IPS-11a (cell line): Measurements from ENCODE around the gene DOCK6.

ENCODE experiments used
- H3K4me3 ChIP-seq: one replicate; pipeline ENCODE4 v1.5.1; 2013; ENCODE audit warnings: low read depth, low read length, control low read depth

Gene DOCK6, protein sequence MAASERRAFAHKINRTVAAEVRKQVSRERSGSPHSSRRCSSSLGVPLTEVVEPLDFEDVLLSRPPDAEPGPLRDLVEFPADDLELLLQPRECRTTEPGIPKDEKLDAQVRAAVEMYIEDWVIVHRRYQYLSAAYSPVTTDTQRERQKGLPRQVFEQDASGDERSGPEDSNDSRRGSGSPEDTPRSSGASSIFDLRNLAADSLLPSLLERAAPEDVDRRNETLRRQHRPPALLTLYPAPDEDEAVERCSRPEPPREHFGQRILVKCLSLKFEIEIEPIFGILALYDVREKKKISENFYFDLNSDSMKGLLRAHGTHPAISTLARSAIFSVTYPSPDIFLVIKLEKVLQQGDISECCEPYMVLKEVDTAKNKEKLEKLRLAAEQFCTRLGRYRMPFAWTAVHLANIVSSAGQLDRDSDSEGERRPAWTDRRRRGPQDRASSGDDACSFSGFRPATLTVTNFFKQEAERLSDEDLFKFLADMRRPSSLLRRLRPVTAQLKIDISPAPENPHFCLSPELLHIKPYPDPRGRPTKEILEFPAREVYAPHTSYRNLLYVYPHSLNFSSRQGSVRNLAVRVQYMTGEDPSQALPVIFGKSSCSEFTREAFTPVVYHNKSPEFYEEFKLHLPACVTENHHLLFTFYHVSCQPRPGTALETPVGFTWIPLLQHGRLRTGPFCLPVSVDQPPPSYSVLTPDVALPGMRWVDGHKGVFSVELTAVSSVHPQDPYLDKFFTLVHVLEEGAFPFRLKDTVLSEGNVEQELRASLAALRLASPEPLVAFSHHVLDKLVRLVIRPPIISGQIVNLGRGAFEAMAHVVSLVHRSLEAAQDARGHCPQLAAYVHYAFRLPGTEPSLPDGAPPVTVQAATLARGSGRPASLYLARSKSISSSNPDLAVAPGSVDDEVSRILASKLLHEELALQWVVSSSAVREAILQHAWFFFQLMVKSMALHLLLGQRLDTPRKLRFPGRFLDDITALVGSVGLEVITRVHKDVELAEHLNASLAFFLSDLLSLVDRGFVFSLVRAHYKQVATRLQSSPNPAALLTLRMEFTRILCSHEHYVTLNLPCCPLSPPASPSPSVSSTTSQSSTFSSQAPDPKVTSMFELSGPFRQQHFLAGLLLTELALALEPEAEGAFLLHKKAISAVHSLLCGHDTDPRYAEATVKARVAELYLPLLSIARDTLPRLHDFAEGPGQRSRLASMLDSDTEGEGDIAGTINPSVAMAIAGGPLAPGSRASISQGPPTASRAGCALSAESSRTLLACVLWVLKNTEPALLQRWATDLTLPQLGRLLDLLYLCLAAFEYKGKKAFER (N-terminal part only)

DNA sequence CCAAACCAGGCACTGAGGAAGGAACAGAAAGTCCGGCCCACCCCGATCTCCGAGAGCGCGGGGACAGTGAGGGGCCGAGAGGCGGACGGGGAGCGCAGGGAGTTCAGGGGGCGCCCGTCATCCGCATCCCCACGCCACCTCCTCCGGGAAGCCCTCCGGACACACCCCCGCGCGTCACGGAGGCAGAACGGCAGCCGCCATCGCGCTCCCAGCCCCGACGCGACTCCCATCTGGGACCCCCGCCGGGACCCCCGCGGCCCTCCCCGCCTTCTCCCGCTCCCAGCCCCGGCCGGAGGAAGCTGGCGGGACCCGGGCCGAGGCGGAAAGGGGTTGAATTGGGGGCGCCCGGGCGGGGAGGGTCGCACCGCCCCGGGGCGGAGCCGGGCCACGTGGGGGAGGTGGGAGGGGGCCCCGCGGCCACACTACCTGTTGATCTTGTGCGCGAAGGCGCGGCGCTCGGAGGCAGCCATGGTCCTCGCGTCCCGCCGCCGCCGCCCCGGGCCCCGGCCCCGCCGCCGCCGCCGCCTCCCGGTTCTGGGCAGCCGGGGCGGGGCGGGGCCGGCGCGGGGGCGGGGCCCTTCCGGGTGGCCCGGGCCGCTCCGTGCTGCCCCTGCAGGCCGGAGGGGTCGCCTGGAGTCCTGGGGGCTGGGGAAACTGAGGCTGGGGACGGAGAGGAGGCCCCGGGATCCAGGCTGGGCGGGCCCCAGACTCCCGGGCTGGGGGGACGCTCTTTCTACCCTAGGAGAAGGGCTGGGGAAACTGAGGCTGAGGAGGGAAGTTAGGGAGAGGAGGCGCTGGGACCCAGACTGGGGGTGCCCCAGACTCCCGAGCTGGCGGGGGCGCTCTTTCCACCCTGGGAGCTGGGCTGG lies at the start of gene DOCK6:
DOCK6 (minus strand) TSS at position 554 of the 869 bp plus-strand sequence; CDS start at position 470, 84 bp downstream.
- H3K4me3 ChIP-seq, result peak within 1 kb of the TSS; percentile 66

DNA sequence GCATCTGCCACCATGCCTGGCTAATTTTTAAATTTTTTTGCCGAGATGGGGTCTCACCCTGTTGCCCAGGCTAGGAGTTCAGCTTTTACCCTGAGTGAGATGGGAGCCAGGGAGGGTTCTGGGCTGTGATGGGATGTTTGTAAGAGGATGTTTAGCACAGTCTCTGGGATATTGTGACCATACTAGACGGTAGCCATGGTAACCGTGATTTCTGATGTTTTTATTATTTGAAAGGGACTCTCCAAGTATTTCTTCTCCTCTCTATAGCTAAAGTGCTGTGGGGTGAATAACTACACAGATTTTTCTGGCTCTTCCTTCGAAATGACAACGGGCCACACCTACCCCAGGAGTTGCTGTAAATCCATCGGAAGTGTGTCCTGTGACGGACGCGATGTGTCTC lies 44.0 kb upstream of the DOCK6 start:
- H3K4me3 ChIP-seq, result no peak overlapping the region

GRCh38 chr19:11304936-11305335 lies 42.6 kb upstream of the DOCK6 start:
- no peak overlapping the region for H3K4me3 ChIP-seq

GRCh38 chr19:11300811-11301120 lies 38.4 kb upstream of the DOCK6 start:
- H3K4me3 ChIP-seq, result no peak overlapping the region

GRCh38 chr19:11299946-11300810 lies 37.9 kb upstream of the DOCK6 start:
- no peak overlapping the region for H3K4me3 ChIP-seq

DNA sequence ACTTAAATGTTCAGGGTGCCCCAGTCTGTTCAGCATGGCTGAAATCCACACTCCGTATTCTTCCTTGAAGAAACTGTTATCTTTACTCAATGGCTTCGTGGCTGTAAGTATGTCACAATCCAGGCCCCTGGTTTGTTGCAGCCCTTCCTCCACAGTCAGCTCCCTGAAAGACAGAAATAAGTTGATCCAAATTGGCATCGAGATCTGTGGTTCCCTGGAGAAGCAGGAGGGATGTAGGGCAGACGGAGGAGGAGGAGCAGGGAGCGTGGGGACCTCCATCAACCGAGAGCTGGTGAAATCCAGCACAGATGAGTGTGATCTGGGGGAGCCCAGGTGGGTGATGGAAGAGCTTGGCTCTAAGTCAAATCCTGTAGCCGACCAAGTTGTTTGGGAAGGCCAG lies 33.9 kb upstream of the DOCK6 start:
- no peak overlapping the region for H3K4me3 ChIP-seq

DNA sequence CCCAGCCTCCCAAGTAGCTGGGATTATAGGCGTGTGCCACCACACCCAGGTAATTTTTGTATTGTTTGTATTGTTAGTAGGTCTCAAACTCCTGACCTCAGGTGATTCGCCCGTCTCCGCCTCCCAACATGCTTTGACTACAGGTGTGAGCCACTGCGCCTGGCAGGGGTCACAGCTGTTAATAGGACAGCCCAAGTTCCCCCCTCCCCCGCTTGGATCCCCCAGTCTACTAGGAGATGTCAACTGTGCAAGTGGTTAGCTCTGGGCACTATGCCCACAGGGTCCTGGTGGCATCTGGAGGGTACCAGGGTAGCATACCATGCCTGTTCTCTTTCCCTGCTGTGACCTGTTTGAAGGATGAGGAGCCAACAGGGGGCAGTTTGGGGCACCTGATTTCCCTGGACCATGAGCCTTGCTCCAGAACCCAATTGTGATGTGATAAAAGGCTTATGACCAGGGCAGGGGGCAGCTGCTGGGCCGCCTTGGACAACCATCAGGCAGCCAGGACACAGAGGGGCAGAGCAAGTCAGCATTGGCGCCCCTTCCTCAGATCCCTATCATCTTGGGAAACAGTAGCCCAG lies 33.4 kb upstream of the DOCK6 start, which contains the start of gene TSPAN16:
TSPAN16 (plus strand) TSS at position 496 of the 581 bp plus-strand sequence. CDS start 138 bp downstream, outside the sequence.
- no peak within 1 kb of the TSS for H3K4me3 ChIP-seq

DNA sequence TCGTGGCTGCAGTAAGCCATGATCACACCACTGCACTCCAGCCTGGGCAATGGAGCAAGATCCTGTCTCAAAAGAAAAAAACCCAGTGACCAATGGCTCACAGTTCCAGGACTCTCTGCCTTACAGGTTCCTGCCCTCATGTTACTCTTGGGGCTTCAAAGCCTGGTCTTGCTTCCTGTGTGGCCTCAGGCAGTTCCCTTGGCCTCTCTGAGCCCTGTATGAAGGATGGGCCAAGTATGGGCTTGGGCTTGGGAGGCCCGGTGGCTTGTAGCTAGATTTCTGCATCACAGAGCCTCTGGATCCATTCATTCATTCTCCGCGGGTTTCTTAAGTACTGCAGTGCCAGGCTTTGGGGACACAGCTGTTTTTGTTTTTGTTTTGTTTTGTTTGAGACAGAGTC lies 32.9 kb upstream of the DOCK6 start:
- H3K4me3 ChIP-seq, result no peak overlapping the region

DNA sequence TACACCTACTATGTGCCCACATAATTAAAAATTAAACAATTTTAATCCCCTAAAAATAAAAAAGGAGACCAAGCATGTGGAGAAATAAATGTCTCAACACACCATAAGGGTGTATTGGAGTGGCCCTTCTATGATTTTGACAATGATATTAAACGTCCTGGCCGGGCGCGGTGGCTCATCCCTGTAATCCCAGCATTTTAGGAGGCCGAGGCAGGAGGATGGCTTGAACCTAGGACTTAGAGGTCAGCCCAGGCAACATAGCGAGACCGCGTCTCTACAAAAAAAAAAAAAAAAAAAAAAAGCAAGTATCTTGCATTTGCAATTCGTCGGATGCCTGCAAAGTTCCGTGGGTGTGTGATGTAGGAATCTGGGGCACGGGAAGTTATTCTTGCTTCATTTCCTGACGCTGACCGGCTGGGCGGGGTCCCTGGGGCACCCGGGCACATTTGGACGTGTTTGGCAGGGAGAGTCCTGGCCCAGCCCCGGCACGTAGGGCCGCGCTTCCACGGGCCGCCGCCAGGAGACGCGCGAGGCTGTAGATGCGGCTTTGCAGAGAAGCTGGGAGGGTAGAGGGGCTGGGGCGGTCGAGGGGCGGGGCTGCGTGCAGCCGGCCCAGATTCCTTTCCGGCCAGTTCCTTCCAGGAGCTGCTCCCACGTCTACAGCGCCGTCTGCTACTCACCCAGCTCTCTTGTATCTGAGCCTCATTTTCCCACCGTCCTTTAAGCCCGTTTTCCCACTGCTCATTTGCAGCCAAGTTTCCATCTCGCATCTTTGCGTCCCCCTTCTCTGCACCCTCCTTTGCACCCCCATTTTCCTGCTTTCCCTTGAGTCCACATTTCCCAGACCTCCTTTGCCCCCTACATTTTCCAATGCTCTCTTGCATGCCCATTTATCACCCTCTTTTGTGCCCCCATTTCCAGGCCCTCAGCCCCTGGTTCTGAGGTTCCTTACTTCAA lies 31.4 kb upstream of the DOCK6 start:
- no peak overlapping the region for H3K4me3 ChIP-seq

- no peak overlapping the region for H3K4me3 ChIP-seq
Observed at GRCh38 chr19:11291991-11292390, 29.7 kb upstream of the DOCK6 start.

- no peak overlapping the region for H3K4me3 ChIP-seq
Observed at GRCh38 chr19:11291415-11291814, 29.1 kb upstream of the DOCK6 start.

- H3K4me3 ChIP-seq, result no peak overlapping the region
Observed at GRCh38 chr19:11290256-11290655, 27.9 kb upstream of the DOCK6 start.

- H3K4me3 ChIP-seq, result no peak overlapping the region
Observed at GRCh38 chr19:11288349-11288748, 26.0 kb upstream of the DOCK6 start.

DNA sequence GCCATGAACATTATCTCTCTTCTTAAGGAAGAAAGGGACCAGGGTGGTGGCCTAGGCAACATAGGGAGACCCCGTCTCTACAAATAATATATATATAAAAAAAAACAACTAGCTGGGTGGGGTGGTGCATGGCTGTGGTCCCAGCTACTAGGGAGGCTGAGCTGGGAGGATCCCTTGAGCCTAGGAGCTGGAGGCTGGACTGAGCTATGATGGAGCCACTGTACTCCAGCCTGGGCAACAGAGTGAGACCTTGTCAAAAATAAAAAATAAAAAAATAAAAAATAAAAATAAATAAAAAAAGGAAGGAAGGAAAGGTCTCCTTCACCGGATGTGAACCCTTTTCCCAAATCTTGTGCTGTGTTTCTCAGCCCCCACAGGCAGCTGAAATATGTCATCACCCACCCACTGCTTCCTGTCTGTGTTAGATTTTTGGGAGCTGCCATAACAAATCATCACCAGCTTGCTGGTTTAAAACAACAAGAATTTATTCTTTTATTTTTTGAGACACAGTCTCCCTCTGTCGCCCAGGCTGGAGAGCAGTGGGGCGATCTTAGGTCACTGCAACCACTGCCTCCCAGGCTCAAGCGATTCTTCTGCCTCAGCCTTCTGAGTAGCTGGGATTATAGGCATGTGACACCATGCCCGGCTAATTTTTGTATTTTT lies 24.1 kb upstream of the DOCK6 start:
- no peak overlapping the region for H3K4me3 ChIP-seq

- no peak overlapping the region for H3K4me3 ChIP-seq
Observed at GRCh38 chr19:11284515-11284914, 22.2 kb upstream of the DOCK6 start.

- H3K4me3 ChIP-seq, result no peak overlapping the region
Observed at GRCh38 chr19:11281356-11282049, 19.2 kb upstream of the DOCK6 start.
